ENCODE results near the gene LMTK2. TPM values are rescaled to one million over a fixed set of nuclear protein-coding genes. Genes with fewer than 3 reads are reported as not detected.
A peak's percentile ranks its signal among the peaks of the same experiment; 100 is the strongest.
"Not testable (repeated sequence)": the region's sequence is repeated elsewhere in the genome, so short reads cannot be mapped to it uniquely, and the experiment has no call there.

The LMTK2 gene
- polyA plus RNA-seq, 4 donors = 3.8 to 18.5 (median 7.6) TPM

DNA sequence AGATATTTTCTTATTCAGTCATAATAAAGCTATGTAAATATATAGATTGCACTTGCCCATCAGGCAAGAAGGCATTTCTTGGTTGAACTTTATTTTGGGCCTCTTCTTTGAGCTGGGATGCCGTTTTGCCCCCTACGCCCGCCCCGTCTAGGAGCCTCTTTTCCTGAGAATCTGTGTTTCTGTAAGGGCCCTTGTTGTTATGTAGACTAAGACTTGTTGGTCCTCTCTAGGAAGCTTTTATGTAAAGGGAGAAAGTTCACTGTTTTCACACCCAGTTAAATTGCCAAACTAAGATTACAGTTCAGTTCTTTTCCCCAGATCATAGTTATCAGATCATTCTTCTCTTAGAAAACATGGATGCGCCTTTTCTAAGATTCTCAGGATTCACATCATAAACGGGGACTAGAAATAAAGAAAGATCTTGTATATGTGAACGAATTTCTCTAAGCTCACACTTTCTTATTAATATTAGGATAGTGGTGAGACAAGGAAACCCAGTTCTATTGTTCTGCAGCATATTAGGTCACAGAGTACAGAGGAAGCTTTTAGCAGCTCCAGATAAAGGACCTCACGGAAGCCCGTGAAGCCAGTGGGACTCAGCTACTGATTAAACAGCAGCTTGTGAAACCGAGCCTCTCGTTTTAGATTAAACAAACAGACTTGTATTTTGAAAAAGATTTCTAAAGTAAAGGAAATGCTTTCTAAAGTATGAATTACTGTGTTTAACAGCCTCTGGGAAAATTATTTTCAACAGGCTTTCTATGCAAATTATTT lies 3.8 kb downstream of the LMTK2 start:
- peaks cover 3 to 27% (median 7%) of the 10 kb centered on the region in 3 donors for H3K4me1 ChIP-seq (ENCODE audit: control insufficient read depth in 3 of 3, insufficient read depth in 2 of 3, low read depth in 1 of 3, low read length in 2 of 3)
- FAIRE-seq (no peak), DNase-seq (peak; percentile 80 to 83)
- H3K27me3 ChIP-seq (ENCODE audit: control insufficient read depth in 3 of 3, insufficient read depth in 3 of 3, low read length in 3 of 3) = no peaks in the 10 kb centered on the region
- H3K36me3 ChIP-seq (ENCODE audit: control insufficient read depth in 3 of 3, insufficient read depth in 2 of 3, low read depth in 1 of 3, low read length in 3 of 3) = peaks cover 0 to 2% (median 0%) of the 10 kb centered on the region in 3 donors
- WGBS, 3 donors = 18 to 47% (median 37%) methylated on average over 11 of the region's 11 CpGs
- peak overlapping the region; percentile 47 to 82 (median 79) for H3K27ac ChIP-seq (ENCODE audit: low read depth in 1 of 3, low read length in 2 of 3)
- H3K9me3 ChIP-seq (ENCODE audit: control insufficient read depth in 2 of 2, insufficient read depth in 1 of 2, low read depth in 1 of 2, low read length in 1 of 2) = no peaks in the 10 kb centered on the region
- H3K4me3 ChIP-seq (ENCODE audit: low read depth in 1 of 3, low read length in 3 of 3) = no peak overlapping the region

DNA sequence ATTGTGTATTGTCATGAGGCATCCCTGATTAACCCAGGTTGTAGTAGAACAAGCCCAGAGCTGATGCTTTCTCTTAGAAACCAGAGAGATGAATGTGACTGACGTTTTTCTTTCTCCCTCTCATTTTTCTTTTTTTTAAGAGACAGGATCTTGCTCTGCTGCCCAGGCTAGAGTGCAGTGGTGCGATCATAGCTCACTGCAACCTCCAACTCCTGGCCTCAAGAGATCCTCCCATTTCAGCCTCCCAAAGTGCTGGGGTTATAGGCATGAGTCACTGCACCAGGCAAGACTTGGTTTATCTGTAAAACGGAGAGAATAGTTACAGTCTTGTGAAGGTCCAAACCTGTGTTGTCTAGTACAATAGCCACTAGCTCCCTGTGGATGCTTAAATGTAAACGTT lies 5.4 kb downstream of the LMTK2 start:
- no peak for FAIRE-seq

DNA sequence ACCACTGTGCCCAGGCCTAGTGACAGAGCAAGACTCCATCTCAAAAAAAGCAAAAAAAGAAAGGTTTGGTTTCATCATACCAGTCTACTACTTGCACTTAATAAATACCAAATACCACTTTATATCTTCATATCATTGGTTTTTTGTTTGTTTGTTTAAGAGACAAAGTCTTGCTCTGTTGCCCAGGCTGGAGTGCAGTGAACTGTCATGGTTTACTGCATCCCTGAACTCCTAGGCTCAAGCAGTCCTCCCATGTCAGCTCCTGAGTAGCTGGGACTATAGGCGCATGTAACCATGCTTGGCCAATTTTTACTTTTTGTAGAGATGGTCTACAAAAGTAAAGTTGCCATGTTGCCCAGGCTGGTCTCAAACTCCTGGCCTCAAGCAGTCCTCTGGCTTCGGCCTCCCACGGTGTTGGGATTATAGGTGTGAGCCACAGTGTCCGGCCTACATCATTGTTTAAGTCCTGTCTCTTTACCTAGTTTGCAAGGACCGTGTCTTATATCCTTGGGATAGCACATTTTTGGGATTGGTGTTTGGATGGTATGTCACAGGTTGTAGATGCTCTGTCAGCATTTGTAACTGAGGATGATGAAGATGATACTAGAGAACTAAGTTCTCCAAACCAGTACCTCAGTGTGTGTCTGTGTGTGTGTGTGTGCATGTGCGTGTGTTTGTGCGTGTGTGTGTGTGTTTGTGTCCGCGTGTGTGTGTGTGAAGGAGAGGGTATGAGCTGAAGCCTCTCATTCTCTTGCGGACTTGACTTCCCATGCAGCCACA lies 9.3 kb downstream of the LMTK2 start:
- Histone ChIP-seq H3K4me3 (ENCODE audit: low read depth in 1 of 3, low read length in 3 of 3) (no peak overlapping the region), H3K4me1 (ENCODE audit: control insufficient read depth in 3 of 3, insufficient read depth in 2 of 3, low read depth in 1 of 3, low read length in 2 of 3) (peaks cover 0 to 6% (median 2%) of the 10 kb centered on the region in 3 donors), H3K36me3 (ENCODE audit: control insufficient read depth in 3 of 3, insufficient read depth in 2 of 3, low read depth in 1 of 3, low read length in 3 of 3) (peaks cover 0 to 15% (median 0%) of the 10 kb centered on the region in 3 donors), H3K27ac (ENCODE audit: low read depth in 1 of 3, low read length in 2 of 3) (no peak overlapping the region), H3K9me3 (ENCODE audit: control insufficient read depth in 2 of 2, insufficient read depth in 1 of 2, low read depth in 1 of 2, low read length in 1 of 2) (no peaks in the 10 kb centered on the region), H3K27me3 (ENCODE audit: control insufficient read depth in 3 of 3, insufficient read depth in 3 of 3, low read length in 3 of 3) (no peaks in the 10 kb centered on the region)
- FAIRE-seq = no peak
- no peak for DNase-seq
- 94 to 99% (median 96%) methylated on average over 10 of the region's 10 CpGs for WGBS, 3 donors

More for the DNA sequence above, 5.4 kb downstream of the LMTK2 start:
- no peak for DNase-seq
- Histone ChIP-seq H3K36me3 (ENCODE audit: control insufficient read depth in 3 of 3, insufficient read depth in 2 of 3, low read depth in 1 of 3, low read length in 3 of 3) (peaks cover 0 to 8% (median 0%) of the 10 kb centered on the region in 3 donors), H3K27me3 (ENCODE audit: control insufficient read depth in 3 of 3, insufficient read depth in 3 of 3, low read length in 3 of 3) (no peaks in the 10 kb centered on the region), H3K4me3 (ENCODE audit: low read depth in 1 of 3, low read length in 3 of 3) (no peak overlapping the region), H3K9me3 (ENCODE audit: control insufficient read depth in 2 of 2, insufficient read depth in 1 of 2, low read depth in 1 of 2, low read length in 1 of 2) (no peaks in the 10 kb centered on the region), H3K4me1 (ENCODE audit: control insufficient read depth in 3 of 3, insufficient read depth in 2 of 3, low read depth in 1 of 3, low read length in 2 of 3) (peaks cover 3 to 18% (median 7%) of the 10 kb centered on the region in 3 donors), H3K27ac (ENCODE audit: low read depth in 1 of 3, low read length in 2 of 3) (no peak overlapping the region)
- WGBS, 3 donors = 73 to 76% (median 75%) methylated on average over 4 of the region's 4 CpGs

DNA sequence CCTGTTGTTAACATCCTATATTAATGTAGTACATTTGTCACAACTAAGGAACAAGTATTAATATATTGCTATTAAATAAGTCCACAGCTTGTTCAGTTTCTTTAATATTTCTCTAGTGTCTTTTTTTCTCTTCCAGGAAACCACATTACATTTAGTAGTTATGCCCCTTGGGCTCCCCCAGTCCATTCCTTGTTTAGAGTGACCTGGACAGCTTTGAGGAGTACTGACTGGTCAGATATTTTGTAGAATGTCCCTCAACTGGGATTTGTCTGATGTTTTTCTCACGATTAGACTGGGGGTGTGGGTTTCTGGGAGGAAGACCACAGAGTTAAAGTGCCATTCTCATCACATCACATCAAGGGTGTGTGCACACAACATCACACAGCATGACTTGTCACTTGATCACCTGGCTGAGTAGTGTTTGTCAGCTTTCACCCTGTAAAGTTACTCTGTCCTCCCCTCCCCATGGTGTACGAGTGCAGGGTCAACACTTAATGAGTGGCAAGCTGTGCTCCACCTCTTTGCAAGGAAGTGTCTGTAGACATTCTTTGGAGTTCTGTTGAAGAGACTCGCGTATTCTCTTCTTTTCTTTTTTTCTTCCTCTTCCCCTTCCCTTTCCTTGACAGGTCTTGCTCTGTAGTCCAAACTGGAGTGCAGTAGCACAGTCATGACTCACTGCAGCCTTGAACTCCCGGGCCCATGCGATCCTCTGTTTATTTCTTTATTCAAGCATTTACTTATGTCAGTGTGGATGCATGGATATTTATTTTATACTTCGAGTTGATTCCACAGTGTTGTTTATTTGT lies 10.2 kb downstream of the LMTK2 start:
- DNase-seq = peak; percentile 50 to 59
- Histone ChIP-seq H3K36me3 (ENCODE audit: control insufficient read depth in 3 of 3, insufficient read depth in 2 of 3, low read depth in 1 of 3, low read length in 3 of 3) (peaks cover 0 to 18% (median 0%) of the 10 kb centered on the region in 3 donors), H3K4me1 (ENCODE audit: control insufficient read depth in 3 of 3, insufficient read depth in 2 of 3, low read depth in 1 of 3, low read length in 2 of 3) (peaks cover 0 to 2% (median 0%) of the 10 kb centered on the region in 3 donors), H3K27me3 (ENCODE audit: control insufficient read depth in 3 of 3, insufficient read depth in 3 of 3, low read length in 3 of 3) (no peaks in the 10 kb centered on the region), H3K9me3 (ENCODE audit: control insufficient read depth in 2 of 2, insufficient read depth in 1 of 2, low read depth in 1 of 2, low read length in 1 of 2) (no peaks in the 10 kb centered on the region), H3K4me3 (ENCODE audit: low read depth in 1 of 3, low read length in 3 of 3) (no peak overlapping the region), H3K27ac (ENCODE audit: low read depth in 1 of 3, low read length in 2 of 3) (peak overlapping the region in 2 of 3 donors; percentile 9 to 77)
- WGBS, 3 donors = 25 to 58% (median 41%) methylated on average over 7 of the region's 7 CpGs
- FAIRE-seq = no peak

DNA sequence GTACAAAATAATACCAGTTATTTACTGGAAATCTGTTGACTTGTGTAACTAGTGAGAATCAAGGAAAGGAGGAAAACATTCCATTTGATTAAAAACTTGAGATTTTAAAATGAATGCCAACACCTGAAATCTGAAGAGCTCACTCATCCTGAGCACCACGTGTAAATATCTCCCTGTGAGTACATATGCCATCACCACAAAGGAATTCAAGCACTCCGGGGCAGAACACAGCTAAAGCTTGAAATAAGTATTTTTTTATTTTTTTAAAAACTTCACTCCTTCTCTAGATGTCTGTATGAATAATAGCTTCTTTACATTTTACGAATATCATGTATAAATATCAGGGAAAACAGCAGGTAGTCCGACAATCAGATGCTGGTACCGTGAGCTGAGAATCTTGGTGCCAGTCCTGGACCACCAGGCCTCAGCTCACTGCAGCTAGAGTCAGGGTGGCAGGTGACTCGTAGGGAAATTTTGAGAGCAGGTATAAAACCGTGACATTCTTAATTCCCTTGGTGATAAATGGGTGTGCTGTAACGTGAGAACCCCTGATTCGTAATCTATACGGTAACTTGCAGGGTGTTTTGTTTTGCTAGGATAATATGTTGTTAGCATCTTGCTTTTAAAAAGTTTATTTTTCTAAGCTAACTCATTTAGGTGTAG lies 12.7 kb downstream of the LMTK2 start:
- no peak for FAIRE-seq
- Histone ChIP-seq H3K27me3 (ENCODE audit: control insufficient read depth in 3 of 3, insufficient read depth in 3 of 3, low read length in 3 of 3) (no peaks in the 10 kb centered on the region), H3K9me3 (ENCODE audit: control insufficient read depth in 2 of 2, insufficient read depth in 1 of 2, low read depth in 1 of 2, low read length in 1 of 2) (no peaks in the 10 kb centered on the region), H3K4me3 (ENCODE audit: low read depth in 1 of 3, low read length in 3 of 3) (no peak overlapping the region), H3K27ac (ENCODE audit: low read depth in 1 of 3, low read length in 2 of 3) (no peak overlapping the region), H3K36me3 (ENCODE audit: control insufficient read depth in 3 of 3, insufficient read depth in 2 of 3, low read depth in 1 of 3, low read length in 3 of 3) (peaks cover 0 to 19% (median 0%) of the 10 kb centered on the region in 3 donors), H3K4me1 (ENCODE audit: control insufficient read depth in 3 of 3, insufficient read depth in 2 of 3, low read depth in 1 of 3, low read length in 2 of 3) (peaks cover 0 to 2% (median 0%) of the 10 kb centered on the region in 3 donors)
- DNase-seq = no peak
- 69 to 78% (median 75%) methylated on average over 10 of the region's 10 CpGs for WGBS, 3 donors

DNA sequence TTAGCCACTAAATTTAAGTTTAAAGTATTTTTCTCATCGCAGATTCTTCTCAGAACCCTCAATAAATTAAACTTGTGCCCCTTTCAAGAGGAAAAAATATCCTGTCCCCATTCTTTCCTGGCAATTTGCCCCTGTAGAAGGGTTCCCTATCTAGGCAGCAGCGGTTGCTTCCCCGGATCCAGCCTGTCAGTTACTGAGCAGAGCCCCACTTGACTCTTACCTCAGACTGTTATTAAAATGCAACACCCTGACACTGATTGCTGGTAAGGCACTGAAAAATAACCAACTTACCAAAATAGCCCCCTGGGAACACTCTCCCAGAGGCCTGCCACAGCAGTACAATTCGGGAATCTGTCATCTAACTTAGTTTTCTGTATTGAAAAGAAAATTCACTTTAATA lies 13.9 kb downstream of the LMTK2 start:
- H3K27me3 ChIP-seq (ENCODE audit: control insufficient read depth in 3 of 3, insufficient read depth in 3 of 3, low read length in 3 of 3) = no peaks in the 10 kb centered on the region
- FAIRE-seq = no peak
- no peaks in the 10 kb centered on the region for H3K9me3 ChIP-seq (ENCODE audit: control insufficient read depth in 2 of 2, insufficient read depth in 1 of 2, low read depth in 1 of 2, low read length in 1 of 2)
- no peak overlapping the region for H3K27ac ChIP-seq (ENCODE audit: low read depth in 1 of 3, low read length in 2 of 3)
- H3K4me1 ChIP-seq (ENCODE audit: control insufficient read depth in 3 of 3, insufficient read depth in 2 of 3, low read depth in 1 of 3, low read length in 2 of 3) = peaks cover 0 to 2% (median 0%) of the 10 kb centered on the region in 3 donors
- H3K4me3 ChIP-seq (ENCODE audit: low read depth in 1 of 3, low read length in 3 of 3) = no peak overlapping the region
- H3K36me3 ChIP-seq (ENCODE audit: control insufficient read depth in 3 of 3, insufficient read depth in 2 of 3, low read depth in 1 of 3, low read length in 3 of 3) = peaks cover 0 to 18% (median 0%) of the 10 kb centered on the region in 3 donors
- WGBS, 3 donors = 75 to 87% (median 85%) methylated on average over 4 of the region's 4 CpGs
- DNase-seq = no peak

DNA sequence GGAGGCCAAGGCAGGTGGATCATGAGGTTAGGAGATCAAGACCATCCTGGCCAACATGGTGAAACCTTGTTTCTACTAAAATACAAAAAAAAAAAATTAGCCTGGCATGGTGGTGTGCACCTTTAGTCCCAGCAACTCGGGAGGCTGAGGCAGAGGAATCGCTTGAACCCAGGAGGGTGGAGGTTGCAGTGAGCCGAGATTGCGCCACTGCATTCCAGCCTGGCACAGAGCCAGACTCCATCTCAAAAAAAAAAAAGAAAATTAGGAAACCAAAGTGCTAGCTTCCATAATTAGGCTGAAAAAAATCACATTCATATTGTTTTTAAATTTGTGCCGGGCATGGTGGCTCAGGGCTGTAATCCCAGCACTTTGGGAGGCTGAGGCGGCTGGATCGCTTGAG lies 14.7 kb downstream of the LMTK2 start:
- H3K27me3 ChIP-seq (ENCODE audit: control insufficient read depth in 3 of 3, insufficient read depth in 3 of 3, low read length in 3 of 3); H3K9me3 ChIP-seq (ENCODE audit: control insufficient read depth in 2 of 2, insufficient read depth in 1 of 2, low read depth in 1 of 2, low read length in 1 of 2); H3K4me3 ChIP-seq (ENCODE audit: low read depth in 1 of 3, low read length in 3 of 3); FAIRE-seq; DNase-seq; H3K4me1 ChIP-seq (ENCODE audit: control insufficient read depth in 3 of 3, insufficient read depth in 2 of 3, low read depth in 1 of 3, low read length in 2 of 3); H3K27ac ChIP-seq (ENCODE audit: low read depth in 1 of 3, low read length in 2 of 3): not testable (repeated sequence)
- H3K36me3 ChIP-seq (ENCODE audit: control insufficient read depth in 3 of 3, insufficient read depth in 2 of 3, low read depth in 1 of 3, low read length in 3 of 3) = peaks cover 0 to 17% (median 0%) of the 10 kb centered on the region in 3 donors
- WGBS, 3 donors = 88 to 92% (median 89%) methylated on average over 7 of the region's 7 CpGs

Measured in small intestine (tissue), 7 donors.